GM21786 (cell line): ENCODE data around the gene COL1A1.

ENCODE experiments used
- ATAC-seq: cut with Tn5 transposase; IDR thresholded peaks from one replicate; pipeline ENCODE4 v1.9.1; 2021; ENCODE audit not compliant: unreplicated experiment

COL1A1 gene

GRCh38 chr17:50213026-50214022 lies 11.9 kb upstream of the COL1A1 start:
- peak; percentile 93 for ATAC-seq

GRCh38 chr17:50212121-50212843 lies 10.9 kb upstream of the COL1A1 start:
- ATAC-seq, result no peak

DNA sequence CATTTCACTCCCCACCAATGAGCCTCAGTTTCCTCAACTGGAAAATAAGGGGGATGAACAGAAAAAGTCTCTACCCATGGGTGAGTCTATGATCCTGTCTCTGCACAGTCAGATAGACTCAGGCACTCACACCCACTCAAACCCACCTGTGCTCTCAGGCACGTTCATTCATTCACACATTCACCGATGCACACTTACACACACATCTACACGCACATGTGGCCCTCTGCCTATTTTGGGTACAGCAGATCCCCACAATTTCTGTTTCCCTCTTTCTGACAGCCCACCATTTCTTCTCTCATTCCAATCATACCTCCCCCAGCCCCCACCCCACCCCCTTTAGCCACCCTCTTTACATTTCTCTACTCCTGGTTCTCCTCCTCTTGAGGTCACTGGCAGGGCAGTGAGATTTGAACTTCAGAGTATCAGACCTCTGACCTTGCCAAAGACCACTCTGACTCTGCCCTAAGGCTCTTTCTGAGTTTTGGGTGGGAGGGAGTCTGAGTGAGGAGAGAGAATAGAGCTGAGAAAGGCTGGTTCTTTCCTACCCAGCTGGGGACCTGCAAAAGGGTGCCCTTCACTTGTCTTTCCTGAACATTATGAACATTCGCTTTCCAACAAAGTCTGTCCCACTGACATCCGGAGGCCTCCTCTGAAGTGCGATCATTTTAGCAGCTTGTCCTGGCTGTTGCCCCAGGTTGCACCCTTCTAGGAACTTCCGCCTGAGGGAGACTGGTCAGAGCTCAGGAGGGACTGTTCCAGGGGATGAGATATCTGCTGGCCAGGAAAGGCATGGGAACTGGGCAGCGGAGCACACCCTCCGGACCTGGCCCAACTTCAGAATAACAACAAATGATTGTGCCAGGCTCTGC lies 10.1 kb upstream of the COL1A1 start:
- ATAC-seq, result no peak

DNA sequence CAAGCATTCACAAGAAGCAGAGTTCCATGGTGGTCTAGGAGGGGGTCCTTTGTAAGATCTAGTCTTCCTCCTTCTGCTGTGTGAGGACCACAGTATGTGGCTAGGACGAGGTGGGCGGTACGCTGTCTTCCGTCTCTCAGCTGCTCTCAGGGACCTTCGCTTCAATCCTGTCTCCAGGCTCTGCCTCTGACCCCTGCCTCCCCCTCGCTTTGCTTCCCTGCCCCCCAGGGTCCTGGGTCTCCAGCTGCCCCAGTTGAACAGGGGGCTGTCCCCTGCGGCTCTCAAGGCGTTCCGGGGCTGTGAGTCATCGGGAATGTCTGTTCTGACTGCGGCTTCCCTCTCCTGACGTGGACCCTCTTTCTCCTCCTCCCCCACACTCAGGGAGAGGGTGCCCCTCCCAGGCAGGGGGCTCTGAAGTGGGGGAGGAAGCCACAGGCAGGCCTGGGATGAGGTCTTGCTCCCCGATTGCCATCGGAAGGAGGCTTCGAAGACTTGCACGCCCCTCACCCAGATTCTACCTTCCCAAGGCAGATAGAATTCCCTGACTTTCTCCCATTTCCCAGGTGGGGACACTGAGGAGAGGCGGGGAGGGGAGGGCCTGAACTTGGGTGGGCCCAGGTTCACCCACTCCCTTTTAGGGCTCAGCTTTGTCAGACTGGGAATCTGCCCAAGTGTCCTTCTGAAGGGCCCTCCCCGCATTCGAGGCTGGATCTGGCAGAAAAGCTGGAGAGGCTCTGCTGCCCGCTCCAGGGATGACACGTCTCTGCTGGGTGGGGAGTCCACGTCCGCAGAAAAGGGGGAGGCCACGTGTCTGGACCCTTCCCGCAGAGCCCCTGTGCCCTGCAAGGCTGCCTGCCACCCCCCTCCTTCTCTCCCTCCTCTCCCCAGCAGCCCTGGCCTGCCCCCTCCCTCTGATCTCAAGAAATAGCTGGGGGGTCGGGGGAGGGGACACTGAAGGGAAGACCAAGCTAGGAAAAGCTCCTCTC lies 9.1 kb upstream of the COL1A1 start:
- ATAC-seq, result no peak

DNA sequence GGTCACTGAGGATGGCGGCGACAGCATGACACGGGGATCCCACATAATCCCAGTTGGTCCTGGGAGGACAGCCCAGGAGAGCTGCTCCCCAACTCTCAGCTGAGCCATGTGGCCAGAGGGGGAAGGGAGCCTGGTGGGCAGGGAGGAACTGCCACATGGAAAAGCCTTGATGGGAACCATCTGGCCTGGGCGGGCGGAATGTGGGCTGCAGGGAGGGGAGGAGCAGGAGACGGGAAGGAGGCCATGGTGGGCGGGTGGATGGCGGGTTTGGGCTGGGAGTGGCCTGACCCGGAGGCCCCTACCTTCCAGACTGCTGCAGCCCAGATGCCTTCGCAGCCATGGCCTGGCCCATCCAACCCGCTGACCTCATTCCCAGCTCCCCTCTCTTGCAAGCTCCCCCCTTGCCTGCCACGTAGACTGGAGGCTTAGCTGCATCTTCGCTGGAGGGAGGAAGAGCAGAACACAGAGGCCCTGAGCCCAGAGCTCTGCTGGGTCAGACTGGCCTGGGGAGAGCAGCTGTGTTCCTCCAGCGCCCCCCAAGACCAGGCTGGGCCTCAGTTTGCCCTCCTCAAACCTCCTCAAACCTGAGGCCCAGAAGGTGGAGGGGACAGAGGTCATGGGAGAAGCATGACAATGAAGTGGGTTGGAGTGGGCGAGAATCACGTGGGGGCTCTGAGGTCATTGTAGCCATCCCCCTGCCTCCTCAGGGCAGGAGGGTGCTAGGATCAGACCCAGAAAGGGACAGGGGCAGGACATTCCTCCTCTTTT lies 8.2 kb upstream of the COL1A1 start:
- no peak for ATAC-seq

GRCh38 chr17:50209133-50209471 lies 7.7 kb upstream of the COL1A1 start:
- ATAC-seq, result no peak

GRCh38 chr17:50208611-50209061 lies 7.2 kb upstream of the COL1A1 start:
- ATAC-seq, result no peak

- ATAC-seq, result no peak
Measured at GRCh38 chr17:50207792-50208567, 6.5 kb upstream of the COL1A1 start.

DNA sequence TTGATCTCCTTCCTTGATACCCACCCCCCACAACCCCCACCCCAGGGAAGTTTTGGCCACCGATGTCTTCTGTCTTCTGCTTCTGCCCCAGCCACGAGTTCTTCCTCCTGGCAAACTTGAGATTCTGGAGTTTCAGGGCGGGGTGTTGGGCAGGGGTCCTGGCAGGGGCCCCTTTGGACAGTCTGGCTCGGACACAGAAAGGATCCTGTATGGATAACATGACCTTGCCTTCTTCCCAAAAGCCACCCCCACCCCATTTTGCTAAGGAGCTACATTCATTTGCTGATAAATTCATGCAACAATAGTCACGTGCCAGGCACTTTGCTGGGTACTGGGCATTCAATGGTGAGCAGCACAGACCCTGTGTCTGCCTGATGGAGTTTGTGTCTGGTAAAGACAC lies 5.9 kb upstream of the COL1A1 start:
- ATAC-seq, result no peak

DNA sequence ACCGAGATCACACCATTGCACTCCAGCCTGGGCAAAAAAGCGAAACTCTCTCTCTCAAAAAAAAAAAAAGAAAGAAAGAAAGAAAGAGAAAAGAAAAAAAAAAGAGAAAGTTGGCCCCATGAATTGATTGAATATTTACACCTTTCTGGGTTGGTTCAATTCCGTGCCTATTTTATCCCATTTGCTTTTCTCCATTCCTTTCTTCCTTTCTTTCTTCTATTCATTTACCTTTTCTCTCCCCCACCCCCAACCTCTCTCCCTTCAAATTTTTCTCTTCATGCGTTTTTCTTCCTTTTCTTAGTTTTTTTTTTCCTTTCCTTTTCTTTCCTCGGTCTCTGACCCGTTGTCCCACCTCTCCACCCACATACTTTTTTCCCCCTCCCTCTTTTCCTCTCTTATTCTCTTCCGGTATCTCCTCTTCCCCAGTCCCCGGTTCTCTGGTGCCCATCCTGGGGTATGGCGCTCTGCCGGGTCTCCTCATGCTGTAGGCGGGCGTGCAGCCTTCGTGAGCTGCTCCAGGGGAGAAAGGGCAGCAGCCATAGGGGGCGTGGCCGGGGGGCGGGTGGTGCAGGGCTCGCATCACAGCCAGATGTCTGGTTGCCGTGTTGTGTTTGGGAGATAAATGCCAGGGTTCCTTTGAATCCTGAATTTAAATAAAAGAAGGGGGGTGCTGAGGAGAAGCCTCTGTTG lies 5.3 kb upstream of the COL1A1 start:
- no peak for ATAC-seq

GRCh38 chr17:50205963-50206505 lies 4.6 kb upstream of the COL1A1 start:
- ATAC-seq, result no peak

GRCh38 chr17:50205111-50205962 lies 3.9 kb upstream of the COL1A1 start:
- ATAC-seq, result no peak

- no peak for ATAC-seq
Measured at GRCh38 chr17:50204431-50204830, 3.0 kb upstream of the COL1A1 start.

DNA sequence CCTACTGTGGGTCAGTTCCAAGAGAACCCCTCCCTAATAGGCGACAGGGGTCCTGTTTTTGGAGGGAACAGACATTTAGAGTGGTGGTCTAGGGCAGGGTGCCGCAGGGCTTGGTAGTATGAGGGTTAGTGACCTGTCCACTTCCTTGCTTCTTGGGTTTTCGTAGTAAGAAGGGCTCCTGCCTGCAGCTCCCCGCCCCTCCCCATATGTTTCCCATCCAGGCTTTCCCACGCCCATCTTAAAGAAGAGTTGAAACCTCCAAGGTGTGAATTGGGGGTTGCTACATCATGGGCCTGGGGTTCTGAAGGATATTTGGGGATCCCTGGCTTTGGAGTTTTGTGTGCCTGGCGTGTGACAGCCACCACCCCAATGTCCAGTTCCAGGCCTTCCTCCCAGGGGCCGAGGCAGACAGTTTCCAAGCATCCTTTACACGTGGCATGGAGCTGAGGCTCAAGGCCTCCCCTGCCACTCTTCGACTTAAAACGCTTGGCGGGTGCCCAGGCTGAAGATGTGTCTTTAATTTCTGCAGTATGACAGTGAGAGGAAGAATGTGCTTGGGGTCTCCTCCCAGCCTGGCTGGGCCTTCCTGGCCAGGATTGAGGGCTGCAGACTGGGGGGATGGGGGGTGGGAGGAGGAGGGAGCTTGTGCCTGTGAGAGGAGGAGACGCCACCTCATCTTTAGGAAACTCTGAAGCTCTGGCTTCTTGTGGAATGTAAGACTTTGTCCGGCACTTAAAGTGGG lies 2.3 kb upstream of the COL1A1 start:
- ATAC-seq, result no peak

GRCh38 chr17:50203086-50203485 lies 1.7 kb upstream of the COL1A1 start:
- ATAC-seq, result no peak
